Panc1 (cell line): ENCODE results near the gene PSMC1. TPM values are rescaled to one million over a fixed set of nuclear protein-coding genes. Genes with fewer than 3 reads are reported as not detected.
A peak's percentile ranks its signal among the peaks of the same experiment; 100 is the strongest.

ENCODE experiments used
- ATAC-seq: fragments of 200-7000 bp; cut with Tn5 transposase; 2 replicates; pipeline ENCODE4 v1.9.1; 2020; ENCODE audit warnings: mild to moderate bottlenecking, moderate library complexity
- BruUV-seq: library from RNA; stranded (reverse); fragments of 400-500 nt; replicated peaks from 2 replicates; lab custom pipeline; 2021; lab: Mats Ljungman, UMichigan
- CTCF ChIA-PET: fragments of 300-600 bp; sonication (Branson Sonifier 250); formaldehyde crosslinking; loops from one replicate; lab custom pipeline; 2022; ENCODE audit warnings: antibody characterized with exemption; lab: Charles Lee
- POLR2A ChIA-PET: fragments of 300-600 bp; sonication (Branson Sonifier 250); formaldehyde crosslinking; loops from one replicate; lab custom pipeline; 2022; ENCODE audit warnings: antibody characterized with exemption; lab: Charles Lee
- DNase-seq: peaks from one replicate; pipeline ENCODE4 v3.0.0-alpha.2; 2010; ENCODE audit warnings: low read depth, low spot score
- H3K27ac ChIP-seq: 2 replicates; pipeline ENCODE4 v1.5.1; 2011; ENCODE audit warnings: mild to moderate bottlenecking, low read length, inconsistent platforms
- H3K27me3 ChIP-seq: fragments of 200-500 bp; sonication (Bioruptor generic); 2 replicates; pipeline ENCODE4 v1.6.0; 2014; ENCODE audit warnings: low read length, inconsistent platforms; ENCODE audit not compliant: control insufficient read depth, insufficient read depth
- H3K36me3 ChIP-seq: fragments of 200-500 bp; sonication (Bioruptor generic); 2 replicates; pipeline ENCODE4 v1.5.1; 2014; ENCODE audit warnings: inconsistent platforms, mild to moderate bottlenecking, low read length, moderate library complexity; ENCODE audit not compliant: control insufficient read depth, insufficient read depth
- H3K4me1 ChIP-seq: 2 replicates; pipeline ENCODE4 v1.5.1; 2011; ENCODE audit warnings: inconsistent platforms, mild to moderate bottlenecking, low read length, moderate library complexity; ENCODE audit not compliant: control insufficient read depth, insufficient read depth
- H3K4me3 ChIP-seq, 2 experiments: 2 replicates each; pipeline ENCODE4 v1.5.1; 2011 to 2012; ENCODE audit warnings: low read depth in 2 of 2, low read length in 2 of 2, mild to moderate bottlenecking in 2 of 2, inconsistent platforms in 1 of 2, moderate library complexity in 1 of 2
- H3K9me3 ChIP-seq: fragments of 200-500 bp; sonication (Bioruptor generic); 2 replicates; pipeline ENCODE4 v1.5.1; 2014; ENCODE audit warnings: low read depth, mild to moderate bottlenecking, inconsistent platforms, low read length, moderate library complexity; ENCODE audit not compliant: control insufficient read depth, insufficient read depth
- CTCF ChIP-seq: fragments of 450-650 bp; IDR thresholded peaks from 2 replicates; pipeline ENCODE4 v1.5.1; 2017; ENCODE audit warnings: mild to moderate bottlenecking
- POLR2AphosphoS5 ChIP-seq: IDR thresholded peaks from 2 replicates; pipeline ENCODE4 v1.6.1; 2012; ENCODE audit warnings: mild to moderate bottlenecking, low read depth, low read length, moderate library complexity
- REST ChIP-seq, 2 experiments: IDR thresholded peaks; 2 replicates each; pipeline ENCODE4 v1.6.1; 2011 to 2012; ENCODE audit warnings: low read depth in 2 of 2, control low read depth in 1 of 2, low read length in 1 of 2, mild to moderate bottlenecking in 1 of 2, moderate library complexity in 1 of 2; ENCODE audit not compliant: insufficient read depth in 1 of 2
- SIN3A ChIP-seq: IDR thresholded peaks from 2 replicates; pipeline ENCODE4 v1.6.1; 2012; ENCODE audit warnings: low read depth, mild to moderate bottlenecking, low read length, moderate library complexity, borderline replicate concordance; ENCODE audit not compliant: insufficient read depth
- TCF7L2 ChIP-seq: IDR thresholded peaks from 2 replicates; pipeline ENCODE4 v1.6.1; 2011; ENCODE audit warnings: mild to moderate bottlenecking, low read depth, low read length, inconsistent platforms
- in situ Hi-C: cut with HindIII; loops from 2 replicates; pipeline ENCODE4 v1.10.0; 2016; ENCODE audit warnings: low sequenced_read_pairs, low pct_unique_long_range_greater_than_20kb
- intact Hi-C: fragments of 100-400 bp; cut with micrococcal nuclease; formaldehyde crosslinking; loops from one replicate; pipeline ENCODE4 v1.10.0; 2022; ENCODE audit not compliant: unreplicated experiment
- total RNA-seq: library from RNA; stranded (reverse); gene quantifications from one replicate; pipeline ENCODE4 v1.2.1, GENCODE V29; 2021; ENCODE audit not compliant: unreplicated experiment

The PSMC1 gene
- total RNA-seq, 1 experiment from 2014 or later = 112 TPM

- Histone ChIP-seq H3K4me1 (no peaks in the 10 kb centered on the region), H3K9me3 (no peaks in the 10 kb centered on the region), H3K27ac (no peak overlapping the region), H3K4me3 (no peak overlapping the region), H3K36me3 (no peaks in the 10 kb centered on the region), H3K27me3 (no peaks in the 10 kb centered on the region)
- in situ Hi-C loops (no loop called here), intact Hi-C loops (no loop called here)
- no peak for DNase-seq
- CTCF ChIA-PET = no interaction called here
- no TSS peak for BruUV-seq
- TF ChIP-seq REST (IDR thresholded peaks at IDR 0.05; ENCODE audit: insufficient read depth in 1 of 2, low read depth in 2 of 2, low read length in 1 of 2) = no peak
- TF ChIP-seq SIN3A = no peak
- TF ChIP-seq TCF7L2 = no peak
- no peak for TF ChIP-seq POLR2AphosphoS5
- no peak for TF ChIP-seq CTCF
- peak; percentile 39; the same call in 1 of the 2 replicates for ATAC-seq
- POLR2A ChIA-PET = no interaction called here
These were observed 24.9 kb downstream of the PSMC1 start for GRCh38 chr14:90281261-90281660.

GRCh38 chr14:90281756-90282155, 25.4 kb downstream of the PSMC1 start:
- ATAC-seq = no peak
- Histone ChIP-seq H3K36me3 (no peaks in the 10 kb centered on the region), H3K4me1 (no peaks in the 10 kb centered on the region), H3K27ac (no peak overlapping the region), H3K27me3 (no peaks in the 10 kb centered on the region), H3K9me3 (no peaks in the 10 kb centered on the region), H3K4me3 (no peak overlapping the region)
- ChIA-PET CTCF (no interaction called here), POLR2A (no interaction called here)
- in situ Hi-C loops = no loop called here
- TF ChIP-seq REST (IDR thresholded peaks at IDR 0.05; ENCODE audit: insufficient read depth in 1 of 2, low read depth in 2 of 2, low read length in 1 of 2) (no peak), SIN3A (no peak), TCF7L2 (no peak), CTCF (no peak)
- intact Hi-C loops = no loop called here
- no peak for DNase-seq
- no TSS peak for BruUV-seq
